ENCODE results near the gene NTF3. TPM values are rescaled to one million over a fixed set of nuclear protein-coding genes. Genes with fewer than 3 reads are reported as not detected.

The NTF3 gene
- total RNA-seq, 6 donors from 2014 or later = 0.46 to 0.71 (median 0.54) TPM; not detected in 3

DNA sequence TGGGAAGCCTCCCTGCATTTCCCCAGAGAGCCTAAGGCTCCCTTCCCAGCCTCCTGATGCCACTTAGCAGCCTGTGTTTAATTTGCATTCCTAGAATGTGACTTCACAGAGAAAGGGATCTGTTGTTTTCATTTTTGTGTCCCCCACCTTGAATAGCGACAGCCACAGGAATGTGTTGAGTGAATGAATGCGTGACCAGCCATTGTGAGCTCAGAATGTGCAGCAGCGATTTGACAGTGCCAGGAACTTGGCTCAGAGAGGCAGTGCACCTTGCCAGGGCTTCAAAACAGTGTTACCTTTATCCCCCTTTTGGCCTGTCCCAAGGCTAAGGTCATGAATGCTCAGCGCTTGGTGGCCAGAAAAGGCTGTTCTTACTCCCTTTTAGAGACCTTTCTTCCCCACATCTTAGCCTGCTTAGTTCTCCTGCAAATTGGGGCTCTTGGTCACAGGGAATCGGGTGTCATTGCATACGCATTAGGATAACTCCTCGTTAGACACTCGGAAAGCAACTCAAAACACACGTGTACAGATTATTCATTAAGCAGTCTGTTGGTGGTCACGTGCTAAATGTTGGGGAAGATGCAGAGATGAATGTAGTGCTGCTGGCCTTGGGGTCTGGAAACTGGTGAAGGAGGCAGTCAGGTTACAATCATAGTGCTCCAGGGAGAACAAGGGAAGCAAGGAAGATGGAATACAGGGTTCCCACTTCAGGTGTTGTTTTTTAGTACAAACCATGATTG lies 9.8 kb downstream of the NTF3 start:
- H3K9me3 ChIP-seq = no peaks in the 10 kb centered on the region
- 85 to 87% methylated on average over 10 of the region's 10 CpGs for WGBS, 2 donors
- H3K4me1 ChIP-seq = no peaks in the 10 kb centered on the region
- H3K27ac ChIP-seq = no peak overlapping the region
- no peak for DNase-seq
- ATAC-seq (ENCODE audit: low FRiP score in 2 of 2) = no peak
- H3K36me3 ChIP-seq = no peaks in the 10 kb centered on the region
- TF ChIP-seq POLR2AphosphoS5 (IDR thresholded peaks at IDR 0.05) (no peak), CTCF (IDR thresholded peaks at IDR 0.05) (no peak), EP300 (IDR thresholded peaks at IDR 0.05) (no peak), POLR2A (IDR thresholded peaks at IDR 0.05) (no peak)
- no peaks in the 10 kb centered on the region for H3K27me3 ChIP-seq
- no peak overlapping the region for H3K4me3 ChIP-seq

- H3K36me3 ChIP-seq = no peaks in the 10 kb centered on the region
- no peak for ATAC-seq (ENCODE audit: low FRiP score in 2 of 2)
- no peaks in the 10 kb centered on the region for H3K27me3 ChIP-seq
- H3K27ac ChIP-seq = no peak overlapping the region
- peak in 5 of 6 experiments; percentile 37 to 54 (median 48) for TF ChIP-seq CTCF (IDR thresholded peaks at IDR 0.05)
- TF ChIP-seq EP300 (IDR thresholded peaks at IDR 0.05) = no peak
- no peaks in the 10 kb centered on the region for H3K9me3 ChIP-seq
- 49 to 62% methylated on average over 8 to 10 of the region's 11 CpGs for WGBS, 2 donors
- H3K4me3 ChIP-seq = no peak overlapping the region
- no peak for DNase-seq
- no peaks in the 10 kb centered on the region for H3K4me1 ChIP-seq
Observed at GRCh38 chr12:5442251-5443006, 10.5 kb downstream of the NTF3 start.

DNA sequence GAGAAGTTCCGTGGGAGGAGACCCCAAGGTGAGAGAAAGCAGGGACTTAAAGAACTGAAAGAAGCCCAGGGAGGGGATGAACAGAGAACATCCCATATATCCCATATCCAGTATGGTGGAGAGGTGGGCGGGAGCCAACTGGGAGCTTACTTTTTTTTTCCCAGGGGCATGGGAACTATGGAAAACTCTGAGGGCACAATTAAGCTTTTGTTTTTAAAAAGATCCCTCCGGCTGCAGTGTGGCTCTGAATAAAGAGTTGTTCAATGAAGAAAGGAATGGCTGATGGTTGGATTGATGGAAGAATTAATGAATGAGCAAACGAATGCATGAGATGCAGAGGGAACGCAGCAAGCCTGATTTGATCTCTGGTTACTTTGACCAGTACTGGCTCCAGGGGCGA lies 12.6 kb downstream of the NTF3 start:
- Histone ChIP-seq H3K27ac (no peak overlapping the region), H3K9me3 (no peaks in the 10 kb centered on the region), H3K36me3 (no peaks in the 10 kb centered on the region), H3K4me1 (no peaks in the 10 kb centered on the region), H3K4me3 (no peak overlapping the region), H3K27me3 (no peaks in the 10 kb centered on the region)
- no peak for ATAC-seq (ENCODE audit: low FRiP score in 2 of 2)
- no peak for DNase-seq
- 76 to 83% methylated on average over 6 of the region's 6 CpGs for WGBS, 2 donors
- TF ChIP-seq POLR2AphosphoS5 (IDR thresholded peaks at IDR 0.05) (no peak), CTCF (IDR thresholded peaks at IDR 0.05) (no peak), POLR2A (IDR thresholded peaks at IDR 0.05) (no peak), EP300 (IDR thresholded peaks at IDR 0.05) (no peak)

GRCh38 chr12:5447320-5447719 lies 15.4 kb downstream of the NTF3 start:
- Histone ChIP-seq H3K27ac (no peak overlapping the region), H3K27me3 (no peaks in the 10 kb centered on the region), H3K36me3 (no peaks in the 10 kb centered on the region), H3K9me3 (no peaks in the 10 kb centered on the region), H3K4me1 (no peaks in the 10 kb centered on the region), H3K4me3 (no peak overlapping the region)
- TF ChIP-seq POLR2A (IDR thresholded peaks at IDR 0.05) (no peak), POLR2AphosphoS5 (IDR thresholded peaks at IDR 0.05) (no peak), EP300 (IDR thresholded peaks at IDR 0.05) (no peak)
- no peak for ATAC-seq (ENCODE audit: low FRiP score in 2 of 2)
- no peak for DNase-seq
- 78 to 82% methylated on average over 5 of the region's 5 CpGs for WGBS, 2 donors

DNA sequence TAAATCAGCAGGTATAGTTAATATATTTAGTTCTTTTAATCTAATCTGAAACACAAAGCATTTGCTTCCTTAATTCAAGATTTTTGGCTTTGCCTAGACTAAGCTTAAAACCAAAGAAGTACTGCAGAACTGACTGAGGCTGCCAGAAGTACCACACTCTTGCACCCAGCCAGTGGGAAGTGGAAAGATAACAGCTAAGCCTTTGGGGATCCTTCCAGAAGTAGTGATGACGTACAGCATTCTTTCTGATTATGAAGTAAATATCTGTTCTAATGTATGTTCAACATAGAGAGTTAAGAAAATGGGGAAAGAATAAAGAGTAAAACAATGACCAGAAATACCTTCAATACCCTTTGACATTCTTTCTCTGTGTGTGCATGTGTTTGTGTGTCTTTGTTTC lies 19.3 kb downstream of the NTF3 start:
- no peak overlapping the region for H3K27ac ChIP-seq
- H3K9me3 ChIP-seq = no peaks in the 10 kb centered on the region
- TF ChIP-seq CTCF (IDR thresholded peaks at IDR 0.05) (no peak), POLR2AphosphoS5 (IDR thresholded peaks at IDR 0.05) (no peak), EP300 (IDR thresholded peaks at IDR 0.05) (no peak), POLR2A (IDR thresholded peaks at IDR 0.05) (no peak)
- no peak overlapping the region for H3K4me3 ChIP-seq
- ATAC-seq (ENCODE audit: low FRiP score in 2 of 2) = no peak
- peaks cover 0 to 1% (median 0%) of the 10 kb centered on the region in 4 donors for H3K4me1 ChIP-seq
- 78 to 84% methylated on average over 1 of the region's 1 CpG for WGBS, 2 donors
- no peaks in the 10 kb centered on the region for H3K36me3 ChIP-seq
- H3K27me3 ChIP-seq = no peaks in the 10 kb centered on the region
- no peak for DNase-seq

All from upper lobe of left lung (tissue), 6 donors.